Large intestine (tissue), 3 donors: Measurements from ENCODE around the gene REPS2. TPM values are rescaled to one million over a fixed set of nuclear protein-coding genes. Genes with fewer than 3 reads are reported as not detected.
"Not testable (repeated sequence)": the region's sequence is repeated elsewhere in the genome, so short reads cannot be mapped to it uniquely, and the experiment has no call there.

Experiments used
- DNase-seq, 2 donors: peaks; one replicate each; pipeline versions ENCODE4 v3.0.0 to v3.0.0-alpha.2; 2013
- H3K27ac ChIP-seq: one replicate; pipeline ENCODE4 v1.5.1; 2013; ENCODE audit warnings: low read length
- H3K27me3 ChIP-seq: 2 replicates; pipeline ENCODE4 v1.6.1; 2013; ENCODE audit warnings: low read length; ENCODE audit not compliant: control insufficient read depth, insufficient read depth
- H3K36me3 ChIP-seq: 2 replicates; pipeline ENCODE4 v1.6.1; 2013; ENCODE audit warnings: low read length; ENCODE audit not compliant: control insufficient read depth, insufficient read depth
- H3K4me1 ChIP-seq: one replicate; pipeline ENCODE4 v1.6.1; 2013; ENCODE audit warnings: low read length; ENCODE audit not compliant: control insufficient read depth, insufficient read depth
- H3K4me3 ChIP-seq: one replicate; pipeline ENCODE4 v1.5.1; 2013; ENCODE audit warnings: low read length
- H3K9me3 ChIP-seq: one replicate; pipeline ENCODE4 v1.6.1; 2013; ENCODE audit warnings: mild to moderate bottlenecking, low read depth, low read length, moderate library complexity; ENCODE audit not compliant: control insufficient read depth
- WGBS: methylation state at CpG from one replicate; pipeline ENCODE4 v1.1.5; 2013; ENCODE audit warnings: low lambda C conversion rate; ENCODE audit not compliant: insufficient coverage; 5-methylcytosine and 5-hydroxymethylcytosine counted together
- polyA plus RNA-seq: library from polyadenylated mRNA; unstranded; fragments of 120-200 nt; gene quantifications from one replicate; pipeline ENCODE4 v1.2.1, GENCODE V29; 2013

Gene REPS2
- polyA plus RNA-seq, 1 donor, result 3.7 TPM

GRCh38 chrX:16962661-16963060 is 16.2 kb downstream of the REPS2 start:
- not testable (repeated sequence) for H3K9me3 ChIP-seq, H3K27me3 ChIP-seq, H3K4me1 ChIP-seq, H3K36me3 ChIP-seq, H3K27ac ChIP-seq, DNase-seq, H3K4me3 ChIP-seq
- WGBS, result no CpG with 5 or more reads among the region's 4 CpGs

DNA sequence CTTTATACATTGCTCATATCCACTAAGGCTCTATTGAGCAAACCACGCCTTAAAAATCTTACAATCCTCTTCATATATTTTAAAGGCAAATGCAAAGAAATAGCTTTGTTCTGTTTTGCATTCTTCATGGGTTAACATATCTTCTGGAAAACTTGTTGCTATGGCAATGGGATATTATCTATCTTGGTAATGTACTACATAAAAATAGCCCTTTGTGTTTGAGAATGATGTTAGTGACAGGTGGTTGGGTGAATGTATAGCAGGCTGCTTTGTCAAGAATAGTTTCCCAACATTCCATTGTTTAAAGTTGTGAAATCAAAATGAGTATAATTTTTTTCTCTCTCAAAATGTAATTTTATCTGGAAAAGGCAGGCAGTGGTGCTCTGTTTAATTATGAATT is 16.8 kb downstream of the REPS2 start:
- no peak overlapping the region for H3K27ac ChIP-seq
- H3K4me1 ChIP-seq, result no peaks in the 10 kb centered on the region
- H3K4me3 ChIP-seq, result no peak overlapping the region
- H3K36me3 ChIP-seq, result no peaks in the 10 kb centered on the region
- WGBS, result no CpG with 5 or more reads among the region's 1 CpG
- no peak for DNase-seq
- H3K9me3 ChIP-seq, result no peaks in the 10 kb centered on the region
- no peaks in the 10 kb centered on the region for H3K27me3 ChIP-seq

DNA sequence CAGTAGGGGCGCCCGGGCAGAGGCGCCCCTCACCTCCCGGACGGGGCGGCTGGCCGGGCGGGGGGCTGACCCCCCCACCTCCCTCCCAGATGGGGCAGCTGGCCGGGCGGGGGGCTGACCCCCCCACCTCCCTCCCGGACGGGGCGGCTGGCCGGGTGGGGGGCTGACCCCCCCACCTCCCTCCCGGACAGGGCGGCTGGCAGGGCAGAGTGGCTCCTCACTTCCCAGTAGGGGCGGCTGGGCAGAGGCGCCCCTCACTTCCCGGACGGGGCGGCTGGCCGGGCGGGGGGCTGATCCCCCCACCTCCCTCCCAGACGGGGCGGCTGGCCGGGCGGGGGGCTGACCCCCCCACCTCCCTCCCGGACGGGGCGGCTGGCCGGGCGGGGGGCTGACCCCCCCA is 18.5 kb downstream of the REPS2 start:
- no CpG with 5 or more reads among the region's 32 CpGs for WGBS
- not testable (repeated sequence) for H3K9me3 ChIP-seq, H3K27me3 ChIP-seq, H3K4me1 ChIP-seq, DNase-seq, H3K36me3 ChIP-seq, H3K4me3 ChIP-seq, H3K27ac ChIP-seq

DNA sequence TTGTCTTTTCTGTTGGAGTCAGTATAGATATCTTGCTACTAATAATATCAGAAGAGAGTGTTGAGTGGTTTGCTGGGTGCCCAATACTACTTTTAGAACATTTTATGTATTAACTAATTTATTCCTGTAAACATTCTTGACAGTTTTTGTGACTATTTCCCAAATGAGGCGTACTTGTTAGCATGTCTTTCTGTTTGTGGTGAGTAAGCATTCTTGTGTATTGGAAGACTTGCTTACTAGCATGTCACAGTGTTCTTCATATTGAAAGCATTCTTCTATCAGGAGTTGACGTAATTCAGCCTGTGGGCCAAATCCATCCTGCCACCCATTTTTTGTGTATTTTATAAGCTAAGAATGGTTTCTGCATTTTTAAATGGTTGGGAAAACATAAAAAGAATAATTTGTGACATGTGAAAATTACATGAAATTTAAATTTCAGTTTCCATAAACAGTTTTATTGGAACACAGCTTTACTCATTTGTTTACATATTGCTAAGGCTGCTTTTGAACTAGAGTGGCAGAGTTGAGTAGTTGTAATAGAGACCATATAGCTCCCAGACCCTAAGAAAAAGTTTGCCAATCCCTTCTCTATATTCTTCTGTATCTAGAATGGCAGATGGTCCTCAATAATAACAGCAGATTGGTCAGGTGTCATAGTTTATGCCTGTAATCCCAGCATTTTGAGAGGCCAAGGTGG is 20.4 kb downstream of the REPS2 start:
- WGBS, result no CpG with 5 or more reads among the region's 2 CpGs

GRCh38 chrX:16968753-16969152 is 22.3 kb downstream of the REPS2 start:
- H3K9me3 ChIP-seq, DNase-seq, H3K27me3 ChIP-seq, H3K36me3 ChIP-seq, H3K4me1 ChIP-seq, H3K27ac ChIP-seq, H3K4me3 ChIP-seq: not testable (repeated sequence)
- WGBS, result no CpG with 5 or more reads among the region's 29 CpGs

More for the DNA sequence above, 20.4 kb downstream of the REPS2 start:
- Histone ChIP-seq H3K36me3 (no peaks in the 10 kb centered on the region), H3K27ac (no peak overlapping the region), H3K4me3 (no peak overlapping the region), H3K4me1 (no peaks in the 10 kb centered on the region), H3K9me3 (peaks cover 3% of the 10 kb centered on the region), H3K27me3 (no peaks in the 10 kb centered on the region)
- DNase-seq, result no peak

GRCh38 chrX:16970977-16971376 is 24.5 kb downstream of the REPS2 start:
- Histone ChIP-seq H3K27me3 (no peaks in the 10 kb centered on the region), H3K9me3 (peaks cover 3% of the 10 kb centered on the region), H3K4me1 (no peaks in the 10 kb centered on the region), H3K4me3 (no peak overlapping the region), H3K36me3 (no peaks in the 10 kb centered on the region), H3K27ac (no peak overlapping the region)
- no CpG with 5 or more reads among the region's 5 CpGs for WGBS
- DNase-seq, result no peak

DNA sequence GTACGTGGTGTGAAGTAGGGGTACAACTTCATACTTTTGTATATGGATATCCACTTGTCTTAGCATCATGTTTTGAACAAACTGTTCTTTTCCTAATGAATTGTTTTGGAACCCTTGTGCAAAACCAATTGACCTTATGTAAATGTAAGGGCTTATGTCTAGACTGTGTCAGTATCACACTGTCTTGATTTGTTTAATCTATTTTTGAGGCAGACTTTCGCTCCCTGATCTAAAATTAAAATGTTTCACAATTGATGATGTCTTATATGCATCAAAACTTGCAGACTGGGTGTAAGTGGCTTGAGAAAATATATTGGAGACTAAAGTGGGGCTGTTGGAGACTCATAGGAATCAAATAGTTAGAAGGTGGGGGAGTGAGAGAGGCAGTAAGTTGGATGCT is 25.2 kb downstream of the REPS2 start:
- Histone ChIP-seq H3K27ac (no peak overlapping the region), H3K4me3 (no peak overlapping the region), H3K4me1 (no peaks in the 10 kb centered on the region), H3K9me3 (peaks cover 3% of the 10 kb centered on the region), H3K27me3 (no peaks in the 10 kb centered on the region), H3K36me3 (no peaks in the 10 kb centered on the region)
- DNase-seq, result no peak
- WGBS, result 80% methylated on average over 1 of the region's 2 CpGs

DNA sequence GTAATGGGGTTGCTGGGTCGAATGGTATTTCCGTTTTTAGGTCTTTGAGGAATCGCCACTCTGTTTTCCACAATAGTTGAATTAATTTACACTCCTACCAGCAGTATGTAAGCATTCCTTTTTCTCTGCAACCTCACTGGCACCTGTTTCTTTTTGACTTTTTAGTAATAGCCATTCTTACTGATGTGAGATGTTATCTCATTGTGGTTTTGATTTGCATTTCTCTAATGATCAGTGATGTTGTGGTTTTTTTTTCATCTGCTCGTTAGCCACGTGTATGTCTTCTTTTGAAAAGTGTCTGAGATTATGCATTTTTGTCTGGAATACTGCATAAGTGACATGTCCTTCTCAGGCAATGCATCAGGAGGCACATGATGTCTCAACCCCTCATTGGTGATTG is 28.8 kb downstream of the REPS2 start:
- no peaks in the 10 kb centered on the region for H3K36me3 ChIP-seq
- WGBS, result no CpG with 5 or more reads among the region's 5 CpGs
- no peak overlapping the region for H3K4me3 ChIP-seq
- no peaks in the 10 kb centered on the region for H3K9me3 ChIP-seq
- no peak for DNase-seq
- H3K27me3 ChIP-seq, result no peaks in the 10 kb centered on the region
- no peaks in the 10 kb centered on the region for H3K4me1 ChIP-seq
- H3K27ac ChIP-seq, result no peak overlapping the region

DNA sequence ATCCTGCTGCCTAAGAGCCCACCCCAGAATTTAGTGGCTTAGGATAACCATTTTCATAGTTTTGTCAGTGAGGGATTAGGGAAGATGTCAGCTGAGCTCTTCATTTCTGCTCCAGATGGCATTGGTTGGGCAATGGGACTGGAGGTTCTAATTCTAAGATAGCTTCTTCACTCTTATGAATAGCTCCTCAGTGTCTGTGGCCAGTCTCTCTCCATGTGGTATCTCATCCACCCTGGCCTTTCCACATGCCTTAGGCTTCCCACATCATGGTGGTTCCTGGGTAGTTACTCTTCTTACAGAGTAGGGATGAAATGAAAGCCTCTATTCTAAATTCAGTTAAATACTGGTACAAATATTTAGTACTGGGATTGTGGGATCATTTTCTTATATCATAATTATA is 31.3 kb downstream of the REPS2 start:
- Histone ChIP-seq H3K27me3 (no peaks in the 10 kb centered on the region), H3K9me3 (no peaks in the 10 kb centered on the region), H3K4me1 (no peaks in the 10 kb centered on the region), H3K27ac (no peak overlapping the region), H3K4me3 (no peak overlapping the region), H3K36me3 (no peaks in the 10 kb centered on the region)
- DNase-seq, result no peak

GRCh38 chrX:16978193-16978984 is 31.9 kb downstream of the REPS2 start:
- Histone ChIP-seq H3K36me3 (no peaks in the 10 kb centered on the region), H3K27me3 (no peaks in the 10 kb centered on the region), H3K27ac (no peak overlapping the region), H3K9me3 (no peaks in the 10 kb centered on the region), H3K4me3 (no peak overlapping the region), H3K4me1 (no peaks in the 10 kb centered on the region)
- WGBS, result 80% methylated on average over 1 of the region's 3 CpGs
- DNase-seq, result no peak

DNA sequence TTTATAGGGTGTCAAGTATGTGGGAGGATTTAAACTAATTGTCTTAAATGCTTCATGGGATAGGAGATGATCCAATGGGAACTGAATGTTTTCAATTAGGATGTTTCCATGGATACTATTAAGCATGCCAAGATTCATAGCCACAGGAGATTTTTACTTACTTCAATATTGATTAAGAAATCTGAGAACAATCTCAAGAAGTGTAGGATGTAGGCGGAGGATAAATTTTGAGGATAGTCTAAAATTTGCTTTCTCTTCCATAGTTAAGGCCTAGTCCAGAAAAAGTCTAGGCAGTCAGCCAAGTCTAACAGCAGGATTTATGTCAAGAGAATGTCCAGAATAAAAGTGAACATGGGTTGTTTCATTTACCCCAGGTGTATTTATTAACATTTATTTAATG is 32.8 kb downstream of the REPS2 start:
- H3K4me3 ChIP-seq, result no peak overlapping the region
- WGBS, result no CpG with 5 or more reads among the region's 1 CpG
- H3K9me3 ChIP-seq, result no peaks in the 10 kb centered on the region
- no peaks in the 10 kb centered on the region for H3K4me1 ChIP-seq
- no peaks in the 10 kb centered on the region for H3K36me3 ChIP-seq
- no peak overlapping the region for H3K27ac ChIP-seq
- no peak for DNase-seq
- H3K27me3 ChIP-seq, result no peaks in the 10 kb centered on the region
